Measurements from ENCODE around the gene SRSF5.

The SRSF5 gene

GRCh38 chr14:69768873-69769272, 1.9 kb downstream of the SRSF5 start:
- WGBS, result 96% methylated on average over 7 of the region's 8 CpGs
- Histone ChIP-seq H2BK12ac (ENCODE audit: low read length in 2 of 2) (no peak overlapping the region), H3K79me1 (replicated peaks; ENCODE audit: low read length, poor library complexity, severe bottlenecking) (peaks cover 22% of the 10 kb centered on the region), H3K36me3 (ENCODE audit: control insufficient read depth in 1 of 2, insufficient read depth in 2 of 2, low read depth in 1 of 2, low read length in 2 of 2) (peaks cover 26 to 61% of the 10 kb centered on the region in 2 experiments), H2BK120ac (ENCODE audit: low read depth, low read length) (no peak overlapping the region), H4K91ac (ENCODE audit: low read length) (no peak overlapping the region), H2BK15ac (ENCODE audit: low read depth, poor library complexity, severe bottlenecking) (no peak overlapping the region), H2AK5ac (ENCODE audit: low read length, severe bottlenecking) (no peak overlapping the region), H3K9me3 (ENCODE audit: control insufficient read depth, low read length) (no peaks in the 10 kb centered on the region), H3K4me1 (ENCODE audit: control insufficient read depth, insufficient read depth, low read depth, low read length) (peaks cover 12% of the 10 kb centered on the region), H3K4me2 (ENCODE audit: low read length, poor library complexity, severe bottlenecking) (peak overlapping the region; percentile 74), H3K14ac (ENCODE audit: low read length in 2 of 2) (no peak overlapping the region), H3K4ac (ENCODE audit: low read depth in 1 of 2, low read length in 2 of 2) (no peak overlapping the region), H3K27me3 (ENCODE audit: control insufficient read depth in 1 of 2, insufficient read depth in 1 of 2, low read length in 2 of 2) (no peaks in the 10 kb centered on the region), H3K23ac (ENCODE audit: low read length in 2 of 2) (no peak overlapping the region), H4K8ac (ENCODE audit: low read length) (no peak overlapping the region), H2BK5ac (ENCODE audit: low read depth, low read length, poor library complexity, severe bottlenecking) (no peak overlapping the region), H3K4me3 (ENCODE audit: insufficient read depth in 1 of 2, low read depth in 1 of 2, low read length in 2 of 2) (peak overlapping the region in 1 of 2 experiments; percentile 99), H2AFZ (ENCODE audit: low read depth, low read length) (no peak overlapping the region), H3K27ac (ENCODE audit: low read length, poor library complexity, severe bottlenecking) (no peak overlapping the region), H3K18ac (ENCODE audit: low read depth in 1 of 2, low read length in 2 of 2) (no peak overlapping the region), H3K9ac (ENCODE audit: low read length) (peak overlapping the region; percentile 100)
- DNase-seq, result no peak

- no peak overlapping the region for H3K4me2 ChIP-seq (ENCODE audit: low read length, poor library complexity, severe bottlenecking)
- no peak overlapping the region for H4K8ac ChIP-seq (ENCODE audit: low read length)
- no peak overlapping the region for H2AK5ac ChIP-seq (ENCODE audit: low read length, severe bottlenecking)
- H3K27me3 ChIP-seq (ENCODE audit: control insufficient read depth in 1 of 2, insufficient read depth in 1 of 2, low read length in 2 of 2), result no peaks in the 10 kb centered on the region
- no peak overlapping the region for H3K18ac ChIP-seq (ENCODE audit: low read depth in 1 of 2, low read length in 2 of 2)
- peak overlapping the region; percentile 38 for H3K9ac ChIP-seq (ENCODE audit: low read length)
- no peak overlapping the region for H3K4ac ChIP-seq (ENCODE audit: low read depth in 1 of 2, low read length in 2 of 2)
- peaks cover 31 to 69% of the 10 kb centered on the region in 2 experiments for H3K36me3 ChIP-seq (ENCODE audit: control insufficient read depth in 1 of 2, insufficient read depth in 2 of 2, low read depth in 1 of 2, low read length in 2 of 2)
- DNase-seq, result no peak
- no peak overlapping the region for H3K27ac ChIP-seq (ENCODE audit: low read length, poor library complexity, severe bottlenecking)
- no peak overlapping the region for H2BK15ac ChIP-seq (ENCODE audit: low read depth, poor library complexity, severe bottlenecking)
- peaks cover 12% of the 10 kb centered on the region for H3K4me1 ChIP-seq (ENCODE audit: control insufficient read depth, insufficient read depth, low read depth, low read length)
- no peak overlapping the region for H2AFZ ChIP-seq (ENCODE audit: low read depth, low read length)
- no peaks in the 10 kb centered on the region for H3K9me3 ChIP-seq (ENCODE audit: control insufficient read depth, low read length)
- H2BK5ac ChIP-seq (ENCODE audit: low read depth, low read length, poor library complexity, severe bottlenecking), result no peak overlapping the region
- no peak overlapping the region for H4K91ac ChIP-seq (ENCODE audit: low read length)
- H2BK12ac ChIP-seq (ENCODE audit: low read length in 2 of 2), result no peak overlapping the region
- H2BK120ac ChIP-seq (ENCODE audit: low read depth, low read length), result no peak overlapping the region
- H3K23ac ChIP-seq (ENCODE audit: low read length in 2 of 2), result peak overlapping the region in 1 of 2 experiments; percentile 1
- H3K79me1 ChIP-seq (replicated peaks; ENCODE audit: low read length, poor library complexity, severe bottlenecking), result peaks cover 24% of the 10 kb centered on the region
- H3K14ac ChIP-seq (ENCODE audit: low read length in 2 of 2), result no peak overlapping the region
- H3K4me3 ChIP-seq (ENCODE audit: insufficient read depth in 1 of 2, low read depth in 1 of 2, low read length in 2 of 2), result peak overlapping the region in 1 of 2 experiments; percentile 99
- 96% methylated on average over 20 of the region's 22 CpGs for WGBS
These were observed 2.7 kb downstream of the SRSF5 start for GRCh38 chr14:69769623-69770022.

- WGBS, result 96% methylated on average over 1 of the region's 3 CpGs
- Histone ChIP-seq H3K14ac (ENCODE audit: low read length in 2 of 2) (no peak overlapping the region), H3K4me2 (ENCODE audit: low read length, poor library complexity, severe bottlenecking) (no peak overlapping the region), H2AFZ (ENCODE audit: low read depth, low read length) (no peak overlapping the region), H2BK5ac (ENCODE audit: low read depth, low read length, poor library complexity, severe bottlenecking) (no peak overlapping the region), H3K79me1 (replicated peaks; ENCODE audit: low read length, poor library complexity, severe bottlenecking) (peaks cover 24% of the 10 kb centered on the region), H3K18ac (ENCODE audit: low read depth in 1 of 2, low read length in 2 of 2) (no peak overlapping the region), H3K36me3 (ENCODE audit: control insufficient read depth in 1 of 2, insufficient read depth in 2 of 2, low read depth in 1 of 2, low read length in 2 of 2) (peaks cover 33 to 78% of the 10 kb centered on the region in 2 experiments), H3K4me3 (ENCODE audit: insufficient read depth in 1 of 2, low read depth in 1 of 2, low read length in 2 of 2) (no peak overlapping the region), H2BK15ac (ENCODE audit: low read depth, poor library complexity, severe bottlenecking) (no peak overlapping the region), H3K9ac (ENCODE audit: low read length) (peak overlapping the region; percentile 38), H3K9me3 (ENCODE audit: control insufficient read depth, low read length) (no peaks in the 10 kb centered on the region), H3K4ac (ENCODE audit: low read depth in 1 of 2, low read length in 2 of 2) (no peak overlapping the region), H4K8ac (ENCODE audit: low read length) (no peak overlapping the region), H2BK120ac (ENCODE audit: low read depth, low read length) (no peak overlapping the region), H4K91ac (ENCODE audit: low read length) (no peak overlapping the region), H3K4me1 (ENCODE audit: control insufficient read depth, insufficient read depth, low read depth, low read length) (peaks cover 12% of the 10 kb centered on the region), H3K23ac (ENCODE audit: low read length in 2 of 2) (no peak overlapping the region), H3K27me3 (ENCODE audit: control insufficient read depth in 1 of 2, insufficient read depth in 1 of 2, low read length in 2 of 2) (no peaks in the 10 kb centered on the region), H3K27ac (ENCODE audit: low read length, poor library complexity, severe bottlenecking) (no peak overlapping the region), H2BK12ac (ENCODE audit: low read length in 2 of 2) (no peak overlapping the region), H2AK5ac (ENCODE audit: low read length, severe bottlenecking) (no peak overlapping the region)
- no peak for DNase-seq
These were observed 3.6 kb downstream of the SRSF5 start for GRCh38 chr14:69770559-69770958.

GRCh38 chr14:69771136-69771535, 4.2 kb downstream of the SRSF5 start:
- H2AK5ac ChIP-seq (ENCODE audit: low read length, severe bottlenecking), result no peak overlapping the region
- peaks cover 12% of the 10 kb centered on the region for H3K4me1 ChIP-seq (ENCODE audit: control insufficient read depth, insufficient read depth, low read depth, low read length)
- H3K9me3 ChIP-seq (ENCODE audit: control insufficient read depth, low read length), result no peaks in the 10 kb centered on the region
- H3K18ac ChIP-seq (ENCODE audit: low read depth in 1 of 2, low read length in 2 of 2), result no peak overlapping the region
- no peak overlapping the region for H4K91ac ChIP-seq (ENCODE audit: low read length)
- no peaks in the 10 kb centered on the region for H3K27me3 ChIP-seq (ENCODE audit: control insufficient read depth in 1 of 2, insufficient read depth in 1 of 2, low read length in 2 of 2)
- H3K79me1 ChIP-seq (replicated peaks; ENCODE audit: low read length, poor library complexity, severe bottlenecking), result peaks cover 24% of the 10 kb centered on the region
- no peak overlapping the region for H3K27ac ChIP-seq (ENCODE audit: low read length, poor library complexity, severe bottlenecking)
- H2BK12ac ChIP-seq (ENCODE audit: low read length in 2 of 2), result no peak overlapping the region
- DNase-seq, result no peak
- peaks cover 36 to 84% of the 10 kb centered on the region in 2 experiments for H3K36me3 ChIP-seq (ENCODE audit: control insufficient read depth in 1 of 2, insufficient read depth in 2 of 2, low read depth in 1 of 2, low read length in 2 of 2)
- no peak overlapping the region for H3K4ac ChIP-seq (ENCODE audit: low read depth in 1 of 2, low read length in 2 of 2)
- H3K9ac ChIP-seq (ENCODE audit: low read length), result peak overlapping the region; percentile 9
- H2AFZ ChIP-seq (ENCODE audit: low read depth, low read length), result no peak overlapping the region
- no peak overlapping the region for H2BK5ac ChIP-seq (ENCODE audit: low read depth, low read length, poor library complexity, severe bottlenecking)
- H3K4me3 ChIP-seq (ENCODE audit: insufficient read depth in 1 of 2, low read depth in 1 of 2, low read length in 2 of 2), result no peak overlapping the region
- H3K14ac ChIP-seq (ENCODE audit: low read length in 2 of 2), result no peak overlapping the region
- no peak overlapping the region for H2BK15ac ChIP-seq (ENCODE audit: low read depth, poor library complexity, severe bottlenecking)
- no peak overlapping the region for H2BK120ac ChIP-seq (ENCODE audit: low read depth, low read length)
- no peak overlapping the region for H3K23ac ChIP-seq (ENCODE audit: low read length in 2 of 2)
- no peak overlapping the region for H4K8ac ChIP-seq (ENCODE audit: low read length)
- H3K4me2 ChIP-seq (ENCODE audit: low read length, poor library complexity, severe bottlenecking), result no peak overlapping the region
- WGBS, result 99% methylated on average over 16 of the region's 16 CpGs

All from mesenchymal stem cell (in vitro differentiated cells and primary cell).